IPS-15b (cell line): ENCODE results near the gene ITGA2B.
"Not testable (repeated sequence)": the region's sequence is repeated elsewhere in the genome, so short reads cannot be mapped to it uniquely, and the experiment has no call there.

ENCODE experiments used
- H3K27me3 ChIP-seq: one replicate; pipeline ENCODE4 v1.6.1; 2013; ENCODE audit warnings: low read length; ENCODE audit not compliant: control insufficient read depth, insufficient read depth
- H3K36me3 ChIP-seq: one replicate; pipeline ENCODE4 v1.6.1; 2013; ENCODE audit warnings: low read length; ENCODE audit not compliant: control insufficient read depth, insufficient read depth
- H3K4me1 ChIP-seq: one replicate; pipeline ENCODE4 v1.6.1; 2013; ENCODE audit warnings: mild to moderate bottlenecking, low read length; ENCODE audit not compliant: control insufficient read depth, insufficient read depth
- H3K4me3 ChIP-seq: one replicate; pipeline ENCODE4 v1.5.1; 2013; ENCODE audit warnings: low read depth, low read length
- H3K9ac ChIP-seq: one replicate; pipeline ENCODE4 v1.6.1; 2013; ENCODE audit warnings: low read depth, mild to moderate bottlenecking, low read length
- H3K9me3 ChIP-seq: one replicate; pipeline ENCODE4 v1.6.1; 2013; ENCODE audit warnings: mild to moderate bottlenecking, low read length; ENCODE audit not compliant: control insufficient read depth, insufficient read depth

Gene ITGA2B

GRCh38 chr17:44329516-44329915, 59.9 kb downstream of the ITGA2B start:
- H3K4me3 ChIP-seq, H3K9ac ChIP-seq, H3K9me3 ChIP-seq, H3K27me3 ChIP-seq, H3K36me3 ChIP-seq, H3K4me1 ChIP-seq: not testable (repeated sequence)

GRCh38 chr17:44327715-44328449, 61.6 kb downstream of the ITGA2B start:
- Histone ChIP-seq H3K9ac (no peak overlapping the region), H3K4me3 (no peak overlapping the region), H3K36me3 (no peaks in the 10 kb centered on the region), H3K9me3 (no peaks in the 10 kb centered on the region), H3K27me3 (peaks cover 2% of the 10 kb centered on the region), H3K4me1 (no peaks in the 10 kb centered on the region)

- Histone ChIP-seq H3K9ac (no peak overlapping the region), H3K9me3 (no peaks in the 10 kb centered on the region), H3K4me3 (peak overlapping the region; percentile 22), H3K4me1 (no peaks in the 10 kb centered on the region), H3K27me3 (peaks cover 2% of the 10 kb centered on the region), H3K36me3 (peaks cover 8% of the 10 kb centered on the region)
These were observed 62.5 kb downstream of the ITGA2B start for GRCh38 chr17:44326861-44327444.

GRCh38 chr17:44324571-44325275, 64.7 kb downstream of the ITGA2B start, which contains the start of gene SLC25A39:
Gene SLC25A39 (minus strand): TSS chr17:44324823. CDS start chr17:44323562, 1,261 bp downstream.
- H3K27me3 ChIP-seq: peaks cover 2% of the 10 kb centered on the region
- no peaks in the 10 kb centered on the region for H3K9me3 ChIP-seq
- H3K4me1 ChIP-seq: no peaks in the 10 kb centered on the region
- H3K9ac ChIP-seq: peak within 1 kb of the TSS; percentile 83
- H3K36me3 ChIP-seq: peaks cover 29% of the 10 kb centered on the region
- H3K4me3 ChIP-seq: peak within 1 kb of the TSS; percentile 84

- H3K4me1 ChIP-seq: no peaks in the 10 kb centered on the region
- H3K9ac ChIP-seq: peak overlapping the region; percentile 83
- H3K27me3 ChIP-seq: peaks cover 2% of the 10 kb centered on the region
- H3K9me3 ChIP-seq: no peaks in the 10 kb centered on the region
- peak overlapping the region; percentile 84 for H3K4me3 ChIP-seq
- peaks cover 34% of the 10 kb centered on the region for H3K36me3 ChIP-seq
These were observed 65.3 kb downstream of the ITGA2B start for GRCh38 chr17:44324092-44324570.

GRCh38 chr17:44323359-44324091, 65.9 kb downstream of the ITGA2B start:
- Histone ChIP-seq H3K4me3 (peak overlapping the region; percentile 84), H3K36me3 (peaks cover 34% of the 10 kb centered on the region), H3K27me3 (peaks cover 2% of the 10 kb centered on the region), H3K4me1 (no peaks in the 10 kb centered on the region), H3K9me3 (no peaks in the 10 kb centered on the region), H3K9ac (peak overlapping the region; percentile 83)

GRCh38 chr17:44322236-44322895, 67.1 kb downstream of the ITGA2B start:
- Histone ChIP-seq H3K9me3 (no peaks in the 10 kb centered on the region), H3K4me3 (no peak overlapping the region), H3K9ac (no peak overlapping the region), H3K27me3 (no peaks in the 10 kb centered on the region), H3K4me1 (no peaks in the 10 kb centered on the region), H3K36me3 (peaks cover 34% of the 10 kb centered on the region)
